K562 (cell line): Measurements from ENCODE around the gene GATC. TPM values are rescaled to one million over a fixed set of nuclear protein-coding genes. Genes with fewer than 3 reads are reported as not detected.

Experiments
- BHLHE40 ChIP-seq: IDR thresholded peaks from 2 replicates; pipeline ENCODE4 v1.6.1; 2011; ENCODE audit warnings: low read length, improper control_type of control experiment
- CHD2 ChIP-seq: IDR thresholded peaks from 2 replicates; pipeline ENCODE4 v1.6.1; 2011; ENCODE audit warnings: low read depth, low read length
- CREB5 ChIP-seq: fragments of 250-450 bp; sonication (Bioruptor Pico); IDR thresholded peaks from 2 replicates; pipeline ENCODE4 v1.5.0; 2020; ENCODE audit warnings: mild to moderate bottlenecking
- E2F8 ChIP-seq: fragments of 450-650 bp; IDR thresholded peaks from 2 replicates; pipeline ENCODE4 v1.7.1; 2018; ENCODE audit warnings: mild to moderate bottlenecking, low read depth; ENCODE audit not compliant: partially characterized antibody
- EP400 ChIP-seq: fragments of 450-650 bp; IDR thresholded peaks from 2 replicates; pipeline ENCODE4 v1.6.1; 2017; ENCODE audit warnings: antibody characterized with exemption, mild to moderate bottlenecking, moderate library complexity
- ETS1 ChIP-seq: conservative IDR thresholded peaks from 2 replicates; pipeline ENCODE4 v1.6.1; 2011; ENCODE audit warnings: low read depth, mild to moderate bottlenecking, low read length; ENCODE audit not compliant: control insufficient read depth
- HNRNPLL ChIP-seq: fragments of 200-400 bp; formaldehyde crosslinking; IDR thresholded peaks from 2 replicates; pipeline ENCODE4 v1.6.1; 2017; ENCODE audit warnings: low read length, low read depth, mild to moderate bottlenecking; ENCODE audit not compliant: poor library complexity, severe bottlenecking
- JUND ChIP-seq, 2 experiments: IDR thresholded peaks; 2 replicates in 1 of 2; 3 replicates in 1 of 2; pipeline ENCODE4 v1.6.1; 2011; ENCODE audit warnings: borderline replicate concordance in 2 of 2, low read depth in 2 of 2, low read length in 2 of 2, improper control_type of control experiment in 1 of 2, missing biosample characterization in 1 of 2, missing genetic modification characterization in 1 of 2, missing genetic modification reagents in 1 of 2
- POLR2AphosphoS2 ChIP-seq: IDR thresholded peaks from 2 replicates; pipeline ENCODE4 v1.6.1; 2012; ENCODE audit warnings: low read length, improper control_type of control experiment
- POLR2H ChIP-seq: IDR thresholded peaks from 2 replicates; pipeline ENCODE4 v1.6.1; 2016; ENCODE audit warnings: missing genetic modification characterization, low read depth, mild to moderate bottlenecking, control low read depth, missing compliant biosample characterization, moderate library complexity
- SP1 ChIP-seq: sonication (generic); formaldehyde crosslinking; IDR thresholded peaks from 2 replicates; pipeline ENCODE4 v1.8.1; 2022; ENCODE audit warnings: mild to moderate bottlenecking, missing genetic modification reagents
- THRA ChIP-seq: fragments of 450-650 bp; IDR thresholded peaks from 2 replicates; pipeline ENCODE4 v1.6.1; 2017; ENCODE audit warnings: mild to moderate bottlenecking, moderate library complexity
- ZBTB1 ChIP-seq: sonication (generic); formaldehyde crosslinking; IDR thresholded peaks from 2 replicates; pipeline ENCODE4 v1.8.1; 2023; ENCODE audit warnings: missing genetic modification reagents, low read depth, mild to moderate bottlenecking, borderline replicate concordance
- ZNF24 ChIP-seq: fragments of 450-650 bp; IDR thresholded peaks from 2 replicates; pipeline ENCODE4 v1.6.1; 2016
- ZNF263 ChIP-seq: sonication (generic); formaldehyde crosslinking; IDR thresholded peaks from 2 replicates; pipeline ENCODE4 v1.8.0; 2022; ENCODE audit warnings: mild to moderate bottlenecking, missing genetic modification reagents, borderline replicate concordance
- ZNF282 ChIP-seq: sonication (generic); formaldehyde crosslinking; IDR thresholded peaks from 2 replicates; pipeline ENCODE4 v1.8.1; 2023; ENCODE audit warnings: missing genetic modification reagents
- ZNF347 ChIP-seq: fragments of 450-650 bp; formaldehyde crosslinking; IDR thresholded peaks from 2 replicates; pipeline ENCODE4 v1.4.0; 2020; ENCODE audit warnings: low read depth, mild to moderate bottlenecking, moderate library complexity
- ZNF384 ChIP-seq: IDR thresholded peaks from 2 replicates; pipeline ENCODE4 v1.6.1; 2012; ENCODE audit warnings: low read depth, low read length, improper control_type of control experiment
- polyA plus RNA-seq, 8 experiments: library from polyadenylated mRNA; depleted of rRNA in 4 of 8; stranded (reverse) in 5 of 8; unstranded in 3 of 8; fragments of >200 nt; fragmentation: Nextera tagmentation in 2 of 8; fragmentation: Illumina TruSeq in 1 of 8; extraction: Ambion mirVana in 2 of 8; extraction: Trizol in 1 of 8; gene quantifications; 2 replicates each; pipeline versions ENCODE4 v1.2.1 to v1.2.3, GENCODE V29; 2011 to 2014; ENCODE audit warnings: inconsistent platforms in 1 of 8, missing spikeins in 1 of 8
- total RNA-seq, 7 experiments: library from RNA; depleted of rRNA in 6 of 7; stranded (reverse); fragments of >200 nt in 6 of 7; fragmentation: Illumina TruSeq in 2 of 7; extraction: Trizol in 2 of 7; gene quantifications; 2 replicates each; pipeline versions ENCODE4 v1.2.1 to v1.2.3, GENCODE V29; 2011 to 2021; ENCODE audit warnings: low replicate concordance in 1 of 7

GATC gene
- total and polyA plus RNA-seq, 9 of the 15 experiments (the other 6 are each of a cell fraction or from before 2014, with no cell fraction given): 5.8 to 52.6 (median 28.2) TPM

- TF ChIP-seq CREB5 (CRISPR knock-in tag) (no peak), SP1 (CRISPR knock-in tag) (peak; percentile 91), ZNF263 (CRISPR knock-in tag) (no peak), THRA (no peak), ZBTB1 (no peak), CHD2 (peak; percentile 72), ZNF282 (CRISPR knock-in tag) (no peak), ETS1 (peak; percentile 92), EP400 (peak; percentile 73), ZNF347 (no peak), E2F8 (peak; percentile 72), HNRNPLL (peak; percentile 39), ZNF24 (no peak), BHLHE40 (0 out of 2 replicates have a peak, but pooled peaks have one; percentile 6), POLR2AphosphoS2 (peak; percentile 81; the same call in 1 of the 2 replicates), JUND (IDR thresholded peaks at IDR 0.05; ENCODE audit: borderline replicate concordance, low read depth, low read length) (peak; percentile 5; the same call in 1 of the 2 replicates), JUND (tag; IDR thresholded peaks at IDR 0.05; ENCODE audit: borderline replicate concordance, low read depth, low read length) (no peak), ZNF384 (peak; percentile 40; the same call in 1 of the 2 replicates), POLR2H (peak; percentile 96)
Measured at GRCh38 chr12:120495731-120496412, 49.6 kb downstream of the GATC start, which contains the start of gene DYNLL1 (continued).
